Dedifferentiated amniotic fluid mesenchymal stem cell (primary cell): ENCODE measurements around the gene C11orf65.
"Not testable (repeated sequence)": the region's sequence is repeated elsewhere in the genome, so short reads cannot be mapped to it uniquely, and the experiment has no call there.

ENCODE experiments used
- DNase-seq: peaks from one replicate; pipeline ENCODE4 v3.0.0-alpha.2; 2016; ENCODE audit errors: extremely low spot score

Gene C11orf65

DNA sequence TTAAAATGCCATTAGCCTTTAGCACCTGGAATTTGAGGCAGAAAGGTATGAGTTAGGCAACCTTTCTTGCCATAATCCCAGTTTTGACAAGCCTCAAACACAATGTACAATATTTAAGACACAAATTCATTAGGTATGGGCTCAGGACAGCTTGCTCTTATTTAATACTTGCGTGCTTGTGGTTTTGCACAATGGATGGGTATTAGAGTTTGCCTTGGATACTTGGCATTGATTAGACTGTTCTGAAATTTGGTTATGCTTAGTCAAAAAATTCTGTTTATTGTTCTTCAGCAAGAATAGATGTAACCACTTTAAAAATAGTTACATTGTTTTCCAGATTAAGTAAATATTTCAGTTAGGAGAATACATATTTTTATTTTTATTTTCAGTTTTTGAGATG, 5.4 kb upstream of the C11orf65 start:
- no peak for DNase-seq

DNA sequence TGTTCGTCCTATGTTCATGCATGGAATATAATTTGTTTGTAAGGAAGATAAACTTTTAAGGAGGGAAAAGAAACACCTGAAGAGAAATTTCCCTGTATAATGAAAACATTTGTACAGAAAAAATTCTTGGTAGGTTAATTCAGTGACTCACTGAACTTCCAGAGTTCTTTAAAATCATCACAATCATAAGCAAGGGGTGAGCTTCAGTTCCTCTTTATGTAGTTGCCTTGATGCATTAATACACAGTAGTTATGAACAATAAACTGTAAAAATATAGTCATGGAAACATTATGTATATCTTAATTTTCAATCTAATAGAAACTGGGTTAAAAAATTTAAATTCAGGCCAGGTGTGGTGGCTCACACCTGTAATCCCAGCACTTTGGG, 1.1 kb upstream of the C11orf65 start:
- DNase-seq = no peak

GRCh38 chr11:108466405-108466804, 924 bp downstream of the C11orf65 start:
- no peak for DNase-seq

DNA sequence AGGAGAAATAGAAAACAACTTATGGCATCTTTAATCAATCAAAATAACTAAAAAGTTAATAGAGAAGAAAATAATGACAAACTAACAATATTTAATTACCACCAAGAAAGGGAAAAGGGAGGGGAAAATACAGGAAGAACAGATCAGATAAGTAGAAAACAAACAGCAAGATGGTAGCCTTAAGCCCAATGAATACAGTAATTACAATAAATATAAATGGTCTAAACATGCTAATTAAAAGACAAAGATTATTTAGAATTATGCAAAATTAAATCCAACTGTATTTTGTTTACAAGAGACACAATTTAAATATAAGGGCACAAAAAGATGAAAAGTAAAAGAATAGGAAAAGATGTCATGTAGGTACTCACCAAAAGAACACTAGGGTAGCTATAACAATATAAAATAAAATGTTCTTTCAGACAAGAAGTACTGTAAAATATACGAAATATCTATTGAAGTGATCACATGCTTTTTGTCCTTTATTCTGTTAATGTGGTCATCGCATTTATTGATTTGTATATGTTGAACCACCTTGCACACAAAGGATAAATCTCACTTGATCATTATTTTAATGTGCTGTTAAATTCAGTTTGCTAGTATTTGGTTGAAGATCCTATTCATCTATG, 14.0 kb downstream of the C11orf65 start:
- no peak for DNase-seq

DNA sequence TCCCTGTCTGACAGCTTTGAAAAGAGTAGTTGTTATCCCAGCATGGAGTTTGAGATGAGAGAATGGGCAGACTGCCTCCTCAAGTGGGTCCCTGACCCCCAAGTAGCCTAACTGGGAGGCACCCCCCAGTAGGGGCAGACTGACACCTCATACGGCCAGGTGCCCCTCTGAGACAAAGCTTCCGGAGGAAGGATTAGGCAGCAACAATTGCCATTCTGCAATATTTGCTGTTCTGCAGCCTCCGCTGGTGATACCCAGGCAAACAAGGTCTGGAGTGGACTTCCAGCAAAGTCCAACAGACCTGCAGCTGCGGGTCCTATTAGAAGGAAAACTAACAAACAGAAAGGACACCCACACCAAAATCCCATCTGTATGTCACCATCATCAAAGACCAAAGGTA, 25.9 kb downstream of the C11orf65 start:
- not testable (repeated sequence) for DNase-seq

DNA sequence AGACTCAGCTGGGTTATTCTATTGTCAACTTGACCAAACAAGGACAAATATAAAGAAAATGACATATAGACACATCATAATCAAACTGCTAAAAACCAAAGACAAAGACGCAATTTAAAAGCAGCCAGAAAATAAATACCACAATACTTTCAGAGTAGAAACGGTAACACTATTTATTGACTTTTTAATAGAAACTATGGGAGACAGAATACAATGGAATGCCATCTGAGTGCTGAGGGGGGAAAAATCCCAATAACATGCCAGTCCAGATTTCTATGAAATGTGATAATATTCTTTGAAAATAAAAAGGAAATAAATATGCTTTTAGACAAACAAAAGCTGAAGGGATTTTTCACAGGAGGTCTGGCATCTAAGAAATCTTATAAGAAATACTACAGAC, 30.7 kb downstream of the C11orf65 start:
- no peak for DNase-seq

GRCh38 chr11:108435066-108435465, 32.3 kb downstream of the C11orf65 start:
- DNase-seq = no peak

DNA sequence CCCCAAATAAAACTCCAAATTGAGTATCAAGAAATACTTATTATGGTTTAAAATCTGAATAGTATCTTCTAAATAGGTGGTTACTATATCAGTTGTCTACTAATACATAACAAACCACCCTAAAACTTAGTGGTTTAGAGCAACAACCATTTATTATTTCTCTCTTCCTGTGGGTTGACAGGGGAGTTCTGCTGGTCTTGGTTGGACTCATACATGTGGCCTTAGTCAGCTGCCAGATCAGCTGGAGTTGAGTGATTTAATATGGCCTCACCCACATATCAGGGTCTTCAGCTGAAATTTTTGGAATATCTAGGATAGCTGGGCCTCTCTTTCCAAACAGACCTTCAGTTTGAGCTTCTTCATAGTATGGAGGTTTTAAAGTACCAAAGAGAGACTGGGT, 34.5 kb downstream of the C11orf65 start:
- DNase-seq = no peak

GRCh38 chr11:108431997-108432396, 35.3 kb downstream of the C11orf65 start:
- DNase-seq = no peak

DNA sequence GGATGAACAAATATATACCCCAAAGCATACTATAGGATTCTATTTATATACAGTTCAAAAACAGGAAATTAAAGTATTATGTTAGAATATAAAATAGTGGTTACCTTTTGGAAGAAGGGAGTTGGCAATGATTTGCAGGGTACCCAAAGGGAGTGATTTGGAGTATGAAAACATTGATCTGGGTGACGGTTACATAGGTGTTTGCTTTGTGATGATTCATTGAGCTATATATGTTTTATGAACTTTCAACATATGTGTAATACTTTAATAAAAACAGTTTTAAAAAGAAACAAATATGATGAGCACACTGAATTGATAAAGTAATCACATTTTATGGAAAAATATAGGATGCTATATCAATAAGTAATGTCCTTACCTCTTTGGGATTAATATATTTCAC, 36.0 kb downstream of the C11orf65 start:
- DNase-seq = no peak

GRCh38 chr11:108417551-108417950, 49.8 kb downstream of the C11orf65 start:
- DNase-seq = not testable (repeated sequence)

DNA sequence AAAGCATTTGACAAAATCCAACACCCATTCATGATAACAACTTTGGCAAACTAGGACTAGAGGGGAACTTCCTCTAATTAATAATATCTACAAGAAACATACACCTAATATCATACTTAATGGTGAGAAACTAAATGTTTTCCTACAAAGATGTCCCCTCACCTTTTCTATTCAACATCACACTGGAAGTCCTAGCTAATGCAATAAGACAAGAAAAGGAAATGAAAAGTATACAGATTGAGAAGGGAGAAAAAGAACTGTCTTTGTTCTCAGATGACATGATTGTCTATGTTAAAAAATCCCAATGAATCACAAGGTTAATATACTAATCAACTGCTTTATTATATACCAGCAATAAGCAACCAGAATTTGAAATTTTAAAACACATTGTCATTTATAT, 52.4 kb downstream of the C11orf65 start:
- DNase-seq = no peak

DNA sequence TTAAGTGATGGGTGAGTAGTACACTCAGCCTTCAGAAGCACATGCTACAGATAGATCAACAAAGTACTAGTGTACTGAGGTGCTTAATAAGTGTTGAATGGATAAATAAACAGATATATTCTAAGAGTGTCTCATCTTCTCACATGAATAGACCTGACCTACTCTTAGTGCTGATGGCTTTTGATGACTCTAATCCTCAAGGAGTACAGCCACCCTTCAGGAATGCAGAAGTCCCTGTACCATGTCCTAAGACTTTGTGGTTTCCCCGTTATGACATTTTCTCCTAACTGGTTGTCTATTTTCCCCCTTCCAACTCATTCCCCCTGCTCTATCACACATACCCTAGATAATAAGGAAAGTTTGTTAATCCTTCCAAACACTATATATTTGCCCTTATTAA, 61.6 kb downstream of the C11orf65 start:
- DNase-seq = no peak

- no peak for DNase-seq
These were observed 64.3 kb downstream of the C11orf65 start for GRCh38 chr11:108403052-108403451.

- no peak for DNase-seq
These were observed 65.1 kb downstream of the C11orf65 start for GRCh38 chr11:108402241-108402640.

DNA sequence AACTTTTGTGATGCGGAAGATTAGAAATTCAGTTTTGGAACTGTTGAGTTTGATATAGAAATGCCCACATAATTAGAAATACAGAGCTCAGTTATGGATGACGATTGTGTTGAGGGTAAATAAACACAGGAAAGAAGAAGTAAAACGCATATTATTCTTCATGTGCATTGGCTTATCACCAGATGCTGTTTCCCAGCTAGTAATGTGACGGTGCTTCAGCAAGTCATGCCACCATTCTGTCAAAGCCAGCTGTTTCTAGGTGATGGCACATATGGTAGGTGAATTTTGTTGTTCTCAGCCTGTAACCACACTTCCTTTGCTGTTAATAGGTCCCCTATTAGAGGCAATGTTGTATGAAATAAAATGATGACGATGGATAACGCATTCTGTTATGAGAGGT, 68.9 kb downstream of the C11orf65 start:
- no peak for DNase-seq

DNA sequence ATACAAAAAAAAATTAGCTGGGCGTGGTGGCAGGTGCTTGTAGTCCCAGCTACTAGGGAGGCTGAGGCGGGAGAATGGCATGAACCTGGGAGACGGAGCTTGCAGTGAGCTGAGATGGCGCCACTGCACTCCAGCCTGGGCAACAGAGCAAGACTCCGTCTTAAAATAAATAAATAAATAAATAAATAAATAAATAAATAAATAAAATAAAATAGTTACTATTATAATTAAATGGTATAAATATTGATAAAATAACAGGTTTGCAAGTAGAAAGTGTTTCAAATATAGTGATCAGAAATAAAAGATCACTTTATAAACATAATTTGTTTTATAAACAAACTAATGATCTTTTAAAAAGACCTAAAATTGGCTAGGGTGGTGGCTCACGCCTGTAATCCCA, 70.7 kb downstream of the C11orf65 start:
- DNase-seq = not testable (repeated sequence)

GRCh38 chr11:108394744-108395284, 72.5 kb downstream of the C11orf65 start:
- no peak for DNase-seq

DNA sequence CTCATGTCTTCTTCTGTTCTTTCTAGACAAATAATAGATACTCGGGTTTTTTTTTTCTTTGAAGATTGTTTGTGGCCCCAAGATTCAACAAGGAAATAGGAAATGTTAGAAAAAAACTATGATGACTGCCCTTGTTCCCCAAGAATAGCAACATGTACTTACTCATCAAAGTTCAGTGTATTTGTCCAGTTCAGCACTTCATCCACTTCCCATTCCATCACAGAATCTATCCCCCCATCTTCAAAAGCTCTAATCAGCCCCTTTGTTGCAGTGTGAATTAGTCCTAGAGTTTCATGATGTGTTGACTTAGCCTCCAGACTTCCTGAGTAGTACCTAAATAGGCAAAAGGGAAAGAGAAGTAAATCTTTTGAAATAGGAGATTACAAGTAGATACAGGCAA, 74.3 kb downstream of the C11orf65 start:
- DNase-seq = no peak

GRCh38 chr11:108392353-108392752, 75.0 kb downstream of the C11orf65 start:
- no peak for DNase-seq

- no peak for DNase-seq
These were observed 78.8 kb downstream of the C11orf65 start for GRCh38 chr11:108388576-108388975.

DNA sequence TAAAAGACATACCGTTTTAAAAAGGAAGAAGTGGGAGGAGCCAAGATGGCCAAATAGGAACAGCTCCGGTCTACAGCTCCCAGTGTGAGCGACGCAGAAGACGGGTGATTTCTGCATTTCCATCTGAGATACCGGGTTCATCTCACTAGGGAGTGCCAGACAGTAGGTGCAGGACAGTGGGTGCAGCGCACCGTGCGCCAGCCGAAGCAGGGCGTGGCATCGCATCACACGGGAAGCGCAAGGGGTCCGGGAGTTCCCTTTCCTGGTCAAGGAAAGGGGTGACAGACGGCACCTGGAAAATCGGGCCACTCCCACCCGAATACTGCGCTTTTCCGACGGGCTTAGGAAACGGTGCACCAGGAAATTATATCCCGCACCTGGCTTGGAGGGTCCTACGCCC, 93.8 kb downstream of the C11orf65 start:
- DNase-seq = not testable (repeated sequence)

GRCh38 chr11:108370990-108371389, 96.3 kb downstream of the C11orf65 start:
- no peak for DNase-seq

DNA sequence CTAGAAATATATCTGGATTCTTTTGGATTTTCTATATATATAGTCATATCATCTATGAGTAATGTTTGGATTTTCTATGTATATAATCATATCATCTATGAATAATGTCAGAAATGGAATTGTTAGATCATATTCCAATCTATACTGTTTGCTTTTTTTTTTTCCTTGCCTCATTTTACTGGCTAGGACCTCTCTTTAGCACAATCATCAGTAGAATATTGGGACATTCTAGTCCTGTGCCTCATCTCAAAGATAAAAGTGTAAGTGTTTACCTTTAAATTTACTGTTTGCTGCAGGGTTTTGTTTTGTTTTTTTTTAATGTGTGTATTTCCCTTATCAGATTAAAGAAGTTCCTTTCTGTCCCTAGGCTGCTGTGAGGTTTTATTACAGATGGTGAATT, 97.0 kb downstream of the C11orf65 start:
- no peak for DNase-seq
